SJCRH30 (cell line): ENCODE results near the gene CDC14B. TPM values are rescaled to one million over a fixed set of nuclear protein-coding genes. Genes with fewer than 3 reads are reported as not detected.

Experiments used
- DNase-seq, 2 experiments: peaks; one replicate each; pipeline ENCODE4 v3.0.0-alpha.2; 2015 to 2020
- H3K27ac ChIP-seq: fragments of 250-450 bp; sonication (Bioruptor Pico); 2 replicates; pipeline ENCODE4 v1.5.1; 2020; ENCODE audit warnings: mild to moderate bottlenecking, moderate library complexity
- H3K27me3 ChIP-seq: fragments of 250-450 bp; sonication (Bioruptor Pico); 2 replicates; pipeline ENCODE4 v1.5.1; 2020; ENCODE audit warnings: mild to moderate bottlenecking, moderate library complexity
- H3K36me3 ChIP-seq: fragments of 250-450 bp; sonication (Bioruptor Pico); 2 replicates; pipeline ENCODE4 v1.5.1; 2020; ENCODE audit warnings: mild to moderate bottlenecking, moderate library complexity
- H3K4me1 ChIP-seq: fragments of 250-450 bp; sonication (Bioruptor Pico); 2 replicates; pipeline ENCODE4 v1.5.1; 2020; ENCODE audit warnings: mild to moderate bottlenecking, moderate library complexity
- H3K4me3 ChIP-seq: fragments of 250-450 bp; sonication (Bioruptor Pico); 2 replicates; pipeline ENCODE4 v1.5.1; 2020; ENCODE audit warnings: mild to moderate bottlenecking, moderate library complexity
- H3K9me3 ChIP-seq: fragments of 250-450 bp; sonication (Bioruptor Pico); replicated peaks from 2 replicates; pipeline ENCODE4 v1.5.1; 2020; ENCODE audit warnings: mild to moderate bottlenecking, moderate library complexity
- total RNA-seq: library from RNA; depleted of rRNA; stranded (reverse); fragments of >200 nt; shearing (Covaris generic); gene quantifications from 2 replicates; pipeline ENCODE4 v1.2.3, GENCODE V29; 2014; rRNA removed

Gene CDC14B
- total RNA-seq, 1 experiment from 2014 or later = 37.1 TPM

- Histone ChIP-seq H3K9me3 (no peaks in the 10 kb centered on the region), H3K4me1 (no peaks in the 10 kb centered on the region), H3K27me3 (no peaks in the 10 kb centered on the region), H3K4me3 (no peak overlapping the region), H3K36me3 (peaks cover 3% of the 10 kb centered on the region; the same call in 1 of the 2 replicates), H3K27ac (no peak overlapping the region)
- no peak for DNase-seq
Observed at GRCh38 chr9:96462541-96462940, 157.1 kb downstream of the CDC14B start.

GRCh38 chr9:96461336-96461735 lies 158.3 kb downstream of the CDC14B start:
- Histone ChIP-seq H3K4me3 (no peak overlapping the region), H3K36me3 (peaks cover 3% of the 10 kb centered on the region; the same call in 1 of the 2 replicates), H3K4me1 (no peaks in the 10 kb centered on the region), H3K27me3 (no peaks in the 10 kb centered on the region), H3K27ac (no peak overlapping the region), H3K9me3 (no peaks in the 10 kb centered on the region)
- no peak for DNase-seq

- H3K27ac ChIP-seq = no peak overlapping the region
- H3K4me3 ChIP-seq = no peak overlapping the region
- no peaks in the 10 kb centered on the region for H3K27me3 ChIP-seq
Observed at GRCh38 chr9:96460882-96461281, 158.8 kb downstream of the CDC14B start.

GRCh38 chr9:96460470-96460869 lies 159.2 kb downstream of the CDC14B start:
- Histone ChIP-seq H3K9me3 (no peaks in the 10 kb centered on the region), H3K36me3 (peaks cover 3% of the 10 kb centered on the region; the same call in 1 of the 2 replicates), H3K4me1 (no peaks in the 10 kb centered on the region), H3K27me3 (no peaks in the 10 kb centered on the region), H3K4me3 (no peak overlapping the region), H3K27ac (no peak overlapping the region)
- DNase-seq = no peak

More at GRCh38 chr9:96460882-96461281, 158.8 kb downstream of the CDC14B start:
- H3K36me3 ChIP-seq = peaks cover 3% of the 10 kb centered on the region; the same call in 1 of the 2 replicates
- H3K9me3 ChIP-seq = no peaks in the 10 kb centered on the region
- H3K4me1 ChIP-seq = no peaks in the 10 kb centered on the region
- no peak for DNase-seq

- DNase-seq = no peak
- Histone ChIP-seq H3K4me3 (no peak overlapping the region), H3K4me1 (no peaks in the 10 kb centered on the region), H3K9me3 (no peaks in the 10 kb centered on the region), H3K36me3 (peaks cover 3% of the 10 kb centered on the region; the same call in 1 of the 2 replicates), H3K27me3 (no peaks in the 10 kb centered on the region), H3K27ac (no peak overlapping the region)
Observed at GRCh38 chr9:96459268-96460007, 160.2 kb downstream of the CDC14B start.

GRCh38 chr9:96458226-96458625 lies 161.4 kb downstream of the CDC14B start:
- no peak overlapping the region for H3K4me3 ChIP-seq

GRCh38 chr9:96457266-96457665 lies 162.4 kb downstream of the CDC14B start:
- no peak overlapping the region for H3K4me3 ChIP-seq
- H3K9me3 ChIP-seq = no peaks in the 10 kb centered on the region
- H3K36me3 ChIP-seq = peaks cover 3% of the 10 kb centered on the region; the same call in 1 of the 2 replicates
- H3K27me3 ChIP-seq = no peaks in the 10 kb centered on the region
- peak in 1 of 2 experiments; percentile 18 for DNase-seq
- no peak overlapping the region for H3K27ac ChIP-seq
- H3K4me1 ChIP-seq = no peaks in the 10 kb centered on the region

More at GRCh38 chr9:96458226-96458625, 161.4 kb downstream of the CDC14B start:
- H3K27me3 ChIP-seq = no peaks in the 10 kb centered on the region
- no peaks in the 10 kb centered on the region for H3K4me1 ChIP-seq
- no peaks in the 10 kb centered on the region for H3K9me3 ChIP-seq
- H3K36me3 ChIP-seq = peaks cover 3% of the 10 kb centered on the region; the same call in 1 of the 2 replicates
- no peak overlapping the region for H3K27ac ChIP-seq
- DNase-seq = no peak

GRCh38 chr9:96453625-96454024 lies 166.0 kb downstream of the CDC14B start:
- Histone ChIP-seq H3K4me3 (no peak overlapping the region), H3K27me3 (no peaks in the 10 kb centered on the region), H3K4me1 (peaks cover 7% of the 10 kb centered on the region; the same call in 1 of the 2 replicates), H3K9me3 (no peaks in the 10 kb centered on the region), H3K36me3 (no peaks in the 10 kb centered on the region), H3K27ac (no peak overlapping the region)
- no peak for DNase-seq

GRCh38 chr9:96450613-96451528 lies 168.8 kb downstream of the CDC14B start:
- Histone ChIP-seq H3K27ac (peak overlapping the region; percentile 25; the same call in 1 of the 2 replicates), H3K36me3 (no peaks in the 10 kb centered on the region), H3K4me3 (peak overlapping the region; percentile 84), H3K4me1 (peaks cover 8% of the 10 kb centered on the region; the same call in 1 of the 2 replicates), H3K9me3 (no peaks in the 10 kb centered on the region), H3K27me3 (no peaks in the 10 kb centered on the region)
- DNase-seq = peak; percentile 30 to 46

Other genes starting within 250 kb of the CDC14B start
- 0.20 TPM in 2 replicates for gene SLC35D2, start 236.1 kb downstream of the CDC14B start, total RNA-seq
- gene ZNF367, start 201.5 kb downstream of the CDC14B start, total RNA-seq = 31.4 and 35.5 TPM in 2 replicates
- gene HABP4, start 169.7 kb downstream of the CDC14B start, total RNA-seq = 14.8 and 15.2 TPM in 2 replicates
- gene PRXL2C, start 35.5 kb upstream of the CDC14B start, total RNA-seq = 12.2 and 12.5 TPM in 2 replicates
- 20.6 and 23.5 TPM in 2 replicates for gene ZNF510, start 158.2 kb upstream of the CDC14B start, total RNA-seq
- gene ZNF782, start 234.7 kb upstream of the CDC14B start, total RNA-seq = 7.2 and 9.3 TPM in 2 replicates